ENCODE results near the gene CRACR2A.

Gene CRACR2A

DNA sequence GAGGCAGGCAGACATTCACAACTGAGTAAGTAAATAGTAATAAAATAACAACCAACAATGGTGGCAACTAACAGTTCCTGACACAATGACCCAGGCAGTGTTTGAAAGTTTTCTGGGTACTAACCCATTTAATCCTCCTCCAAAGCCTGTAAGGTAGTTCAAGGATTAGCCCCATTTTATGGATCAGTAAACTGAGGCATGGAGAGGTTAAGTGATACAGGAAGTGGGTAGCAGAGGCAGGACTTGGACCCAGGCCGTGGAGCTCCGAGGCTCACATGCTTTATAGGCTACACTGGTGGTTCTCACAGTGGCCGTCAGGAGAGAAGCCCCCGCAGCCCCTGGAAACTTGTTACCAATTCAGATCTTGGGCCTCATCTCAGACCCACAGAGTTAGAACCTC is 17.5 kb downstream of the CRACR2A start:
- H3K27me3 ChIP-seq (ENCODE audit: insufficient read depth, poor library complexity, severe bottlenecking), result no peaks in the 10 kb centered on the region
- TF ChIP-seq GABPA (IDR thresholded peaks at IDR 0.05; ENCODE audit: low read depth) (no peak), REST (IDR thresholded peaks at IDR 0.05; ENCODE audit: insufficient replicate concordance, low read depth) (no peak), POLR2AphosphoS5 (IDR thresholded peaks at IDR 0.05; ENCODE audit: low read depth) (no peak), SPI1 (IDR thresholded peaks at IDR 0.05; ENCODE audit: borderline replicate concordance, low read depth) (no peak), CTCF (IDR thresholded peaks at IDR 0.05; ENCODE audit: insufficient read depth, low read length) (no peak)
- no peak for DNase-seq (ENCODE audit: low read depth in 1 of 2, low spot score in 1 of 2)
- no peak overlapping the region for H3K4me3 ChIP-seq (replicated peaks; ENCODE audit: insufficient read depth, low read length)
- no peak overlapping the region for H3K27ac ChIP-seq (replicated peaks)

- Histone ChIP-seq H3K27me3 (ENCODE audit: insufficient read depth, poor library complexity, severe bottlenecking) (no peaks in the 10 kb centered on the region), H3K27ac (replicated peaks) (no peak overlapping the region), H3K4me3 (replicated peaks; ENCODE audit: insufficient read depth, low read length) (no peak overlapping the region)
- DNase-seq (ENCODE audit: low read depth in 1 of 2, low spot score in 1 of 2), result no peak
- no peak for TF ChIP-seq REST (IDR thresholded peaks at IDR 0.05; ENCODE audit: insufficient replicate concordance, low read depth)
- no peak for TF ChIP-seq CTCF (IDR thresholded peaks at IDR 0.05; ENCODE audit: insufficient read depth, low read length)
- TF ChIP-seq POLR2AphosphoS5 (IDR thresholded peaks at IDR 0.05; ENCODE audit: low read depth), result no peak
- TF ChIP-seq SPI1 (IDR thresholded peaks at IDR 0.05; ENCODE audit: borderline replicate concordance, low read depth), result no peak
- no peak for TF ChIP-seq GABPA (IDR thresholded peaks at IDR 0.05; ENCODE audit: low read depth)
These were observed 20.0 kb downstream of the CRACR2A start for GRCh38 chr12:3732901-3733300.

- Histone ChIP-seq H3K27me3 (ENCODE audit: insufficient read depth, poor library complexity, severe bottlenecking) (no peaks in the 10 kb centered on the region), H3K27ac (replicated peaks) (peak overlapping the region; percentile 88; the same call in 1 of the 2 replicates), H3K4me3 (replicated peaks; ENCODE audit: insufficient read depth, low read length) (no peak overlapping the region)
- DNase-seq (ENCODE audit: low read depth in 1 of 2, low spot score in 1 of 2), result no peak
- TF ChIP-seq CTCF (IDR thresholded peaks at IDR 0.05; ENCODE audit: insufficient read depth, low read length) (no peak), GABPA (IDR thresholded peaks at IDR 0.05; ENCODE audit: low read depth) (no peak), REST (IDR thresholded peaks at IDR 0.05; ENCODE audit: insufficient replicate concordance, low read depth) (no peak), POLR2AphosphoS5 (IDR thresholded peaks at IDR 0.05; ENCODE audit: low read depth) (no peak), SPI1 (IDR thresholded peaks at IDR 0.05; ENCODE audit: borderline replicate concordance, low read depth) (no peak)
These were observed 22.8 kb downstream of the CRACR2A start for GRCh38 chr12:3730111-3730510.
